ENCODE measurements around the gene HMGN1. TPM values are rescaled to one million over a fixed set of nuclear protein-coding genes. Genes with fewer than 3 reads are reported as not detected.

HMGN1 gene
- total RNA-seq, 2 donors from 2014 or later = 526 to 626 TPM

GRCh38 chr21:39388038-39388810 lies 39.3 kb upstream of the HMGN1 start:
- H3K4me3 Mint-ChIP-seq = peak overlapping the region; percentile 51
- H3K4me1 Mint-ChIP-seq = peaks cover 29% of the 10 kb centered on the region
- peak overlapping the region; percentile 34 for H3K27ac ChIP-seq (ENCODE audit: low read depth, low read length)
- H3K4me1 ChIP-seq (ENCODE audit: control insufficient read depth, insufficient read depth, low read length) = peaks cover 5% of the 10 kb centered on the region
- H3K9ac ChIP-seq (ENCODE audit: extremely low read depth, low read length, poor library complexity, severe bottlenecking) = peak overlapping the region; percentile 45
- no peaks in the 10 kb centered on the region for H3K9me3 Mint-ChIP-seq
- H3K4me3 ChIP-seq (ENCODE audit: low read length) = peak overlapping the region; percentile 84
- TF ChIP-seq, protein P1, sequence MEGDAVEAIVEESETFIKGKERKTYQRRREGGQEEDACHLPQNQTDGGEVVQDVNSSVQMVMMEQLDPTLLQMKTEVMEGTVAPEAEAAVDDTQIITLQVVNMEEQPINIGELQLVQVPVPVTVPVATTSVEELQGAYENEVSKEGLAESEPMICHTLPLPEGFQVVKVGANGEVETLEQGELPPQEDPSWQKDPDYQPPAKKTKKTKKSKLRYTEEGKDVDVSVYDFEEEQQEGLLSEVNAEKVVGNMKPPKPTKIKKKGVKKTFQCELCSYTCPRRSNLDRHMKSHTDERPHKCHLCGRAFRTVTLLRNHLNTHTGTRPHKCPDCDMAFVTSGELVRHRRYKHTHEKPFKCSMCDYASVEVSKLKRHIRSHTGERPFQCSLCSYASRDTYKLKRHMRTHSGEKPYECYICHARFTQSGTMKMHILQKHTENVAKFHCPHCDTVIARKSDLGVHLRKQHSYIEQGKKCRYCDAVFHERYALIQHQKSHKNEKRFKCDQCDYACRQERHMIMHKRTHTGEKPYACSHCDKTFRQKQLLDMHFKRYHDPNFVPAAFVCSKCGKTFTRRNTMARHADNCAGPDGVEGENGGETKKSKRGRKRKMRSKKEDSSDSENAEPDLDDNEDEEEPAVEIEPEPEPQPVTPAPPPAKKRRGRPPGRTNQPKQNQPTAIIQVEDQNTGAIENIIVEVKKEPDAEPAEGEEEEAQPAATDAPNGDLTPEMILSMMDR (conservative IDR thresholded peaks at IDR 0.05) = peak; percentile 99
- WGBS, 2 experiments (ENCODE audit: insufficient coverage in 1 of 2, insufficient read length in 1 of 2) = 34 to 57% methylated on average over 18 to 35 of the region's 35 CpGs
- peak overlapping the region; percentile 93 for H3K27ac Mint-ChIP-seq
- H3K36me3 ChIP-seq (ENCODE audit: control insufficient read depth, insufficient read depth, low read length) = peaks cover 24% of the 10 kb centered on the region
- no peaks in the 10 kb centered on the region for H3K9me3 ChIP-seq (ENCODE audit: control insufficient read depth, low read length)
- DNase-seq = peak; percentile 98
- H3K36me3 Mint-ChIP-seq (ENCODE audit: low read depth) = peaks cover 26% of the 10 kb centered on the region
- H3K27me3 Mint-ChIP-seq (ENCODE audit: insufficient read depth) = no peaks in the 10 kb centered on the region
- no peaks in the 10 kb centered on the region for H3K27me3 ChIP-seq (ENCODE audit: control insufficient read depth, insufficient read depth, low read length, poor library complexity, severe bottlenecking)

DNA sequence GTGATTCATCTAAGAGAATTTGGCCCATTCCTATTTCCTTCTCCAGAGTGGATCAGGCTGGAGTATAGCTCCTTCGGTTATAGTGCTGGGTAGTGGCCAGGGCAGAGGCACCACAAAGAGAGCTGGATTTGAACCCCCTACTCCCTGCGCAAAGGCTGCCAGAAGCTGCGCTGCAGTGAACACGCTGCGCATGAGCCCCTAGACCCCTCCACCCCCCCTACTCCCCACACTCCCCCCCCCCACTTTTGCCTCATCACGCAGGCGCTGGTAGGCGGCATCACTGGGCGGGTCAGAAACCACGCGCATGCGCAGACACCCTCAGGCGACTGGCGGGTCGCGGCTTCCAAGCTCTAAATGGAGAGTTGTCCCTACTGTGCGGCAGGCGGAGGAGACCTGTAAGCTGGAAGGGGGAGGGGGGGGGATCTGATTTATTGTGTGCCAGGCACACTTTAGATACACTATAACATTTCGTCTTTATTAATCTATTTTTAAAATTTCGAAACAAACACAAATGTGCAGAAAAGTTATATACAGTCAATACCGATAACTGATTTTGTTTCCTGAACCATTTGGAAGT lies 38.7 kb upstream of the HMGN1 start:
- Mint-ChIP-seq H3K36me3 (ENCODE audit: low read depth) (peaks cover 21% of the 10 kb centered on the region), H3K9me3 (no peaks in the 10 kb centered on the region), H3K27ac (peak overlapping the region; percentile 82), H3K4me3 (peak overlapping the region; percentile 51), H3K4me1 (peaks cover 29% of the 10 kb centered on the region), H3K27me3 (ENCODE audit: insufficient read depth) (no peaks in the 10 kb centered on the region)
- H3K36me3 ChIP-seq (ENCODE audit: control insufficient read depth, insufficient read depth, low read length) = peaks cover 19% of the 10 kb centered on the region
- TF ChIP-seq, protein P1 (conservative IDR thresholded peaks at IDR 0.05) = no peak
- H3K9ac ChIP-seq (ENCODE audit: extremely low read depth, low read length, poor library complexity, severe bottlenecking) = peak overlapping the region; percentile 45
- peaks cover 5% of the 10 kb centered on the region for H3K4me1 ChIP-seq (ENCODE audit: control insufficient read depth, insufficient read depth, low read length)
- H3K9me3 ChIP-seq (ENCODE audit: control insufficient read depth, low read length) = no peaks in the 10 kb centered on the region
- peak overlapping the region; percentile 84 for H3K4me3 ChIP-seq (ENCODE audit: low read length)
- peak; percentile 98 for DNase-seq
- no peaks in the 10 kb centered on the region for H3K27me3 ChIP-seq (ENCODE audit: control insufficient read depth, insufficient read depth, low read length, poor library complexity, severe bottlenecking)
- 15 to 29% methylated on average over 4 to 15 of the region's 21 CpGs for WGBS, 2 experiments (ENCODE audit: insufficient coverage in 1 of 2, insufficient read length in 1 of 2)
- H3K27ac ChIP-seq (ENCODE audit: low read depth, low read length) = no peak overlapping the region

GRCh38 chr21:39386899-39387298 lies 38.0 kb upstream of the HMGN1 start:
- H3K9me3 ChIP-seq (ENCODE audit: control insufficient read depth, low read length) = no peaks in the 10 kb centered on the region
- H3K9ac ChIP-seq (ENCODE audit: extremely low read depth, low read length, poor library complexity, severe bottlenecking) = no peak overlapping the region
- peaks cover 5% of the 10 kb centered on the region for H3K4me1 ChIP-seq (ENCODE audit: control insufficient read depth, insufficient read depth, low read length)
- TF ChIP-seq, protein P1 (conservative IDR thresholded peaks at IDR 0.05) = no peak
- H3K4me3 Mint-ChIP-seq = peak overlapping the region; percentile 51
- no peaks in the 10 kb centered on the region for H3K9me3 Mint-ChIP-seq
- peaks cover 19% of the 10 kb centered on the region for H3K36me3 Mint-ChIP-seq (ENCODE audit: low read depth)
- no peak overlapping the region for H3K27ac ChIP-seq (ENCODE audit: low read depth, low read length)
- DNase-seq = no peak
- WGBS, 2 experiments (ENCODE audit: insufficient coverage in 1 of 2, insufficient read length in 1 of 2) = 92 to 93% methylated on average over 3 to 11 of the region's 11 CpGs
- no peak overlapping the region for H3K4me3 ChIP-seq (ENCODE audit: low read length)
- no peaks in the 10 kb centered on the region for H3K27me3 ChIP-seq (ENCODE audit: control insufficient read depth, insufficient read depth, low read length, poor library complexity, severe bottlenecking)
- H3K36me3 ChIP-seq (ENCODE audit: control insufficient read depth, insufficient read depth, low read length) = peaks cover 16% of the 10 kb centered on the region
- H3K27ac Mint-ChIP-seq = peak overlapping the region; percentile 82
- H3K4me1 Mint-ChIP-seq = peaks cover 24% of the 10 kb centered on the region
- no peaks in the 10 kb centered on the region for H3K27me3 Mint-ChIP-seq (ENCODE audit: insufficient read depth)
